OCI-LY7 (cell line): ENCODE measurements around the gene GALNT10. TPM values are rescaled to one million over a fixed set of nuclear protein-coding genes. Genes with fewer than 3 reads are reported as not detected.

Source experiments
- BruUV-seq: library from RNA; stranded (reverse); fragments of 400-500 nt; replicated peaks from 2 replicates; lab custom pipeline; 2021; lab: Mats Ljungman, UMichigan
- CTCF ChIA-PET: fragments of 300-600 bp; sonication (Branson Sonifier 250); formaldehyde crosslinking; loops from one replicate; lab custom pipeline; 2022; ENCODE audit warnings: antibody characterized with exemption; ENCODE audit not compliant: unreplicated experiment; lab: Charles Lee
- POLR2A ChIA-PET: fragments of 300-600 bp; sonication (Branson Sonifier 250); formaldehyde crosslinking; loops from one replicate; lab custom pipeline; 2022; ENCODE audit warnings: antibody characterized with exemption; lab: Charles Lee
- DNase-seq: peaks from one replicate; pipeline ENCODE4 v3.0.0-alpha.2; 2015; ENCODE audit warnings: low spot score
- H2AFZ ChIP-seq: fragments of 200-600 bp; sonication (generic), shearing (Covaris generic); 2 replicates; pipeline ENCODE4 v1.6.1; 2014; ENCODE audit warnings: mild to moderate bottlenecking, antibody characterized with exemption, low read length, moderate library complexity
- H3K27ac ChIP-seq: fragments of 200-600 bp; sonication (generic); 2 replicates; pipeline ENCODE4 v1.5.1; 2014; ENCODE audit warnings: mixed run types, low read depth, mild to moderate bottlenecking, moderate library complexity, low read length, inconsistent platforms; ENCODE audit not compliant: poor library complexity, severe bottlenecking
- H3K36me3 ChIP-seq: fragments of 200-600 bp; sonication (generic); 2 replicates; pipeline ENCODE4 v1.6.1; 2014; ENCODE audit warnings: mild to moderate bottlenecking, antibody characterized with exemption, low read length, moderate library complexity, mixed read lengths; ENCODE audit not compliant: insufficient read depth
- H3K4me1 ChIP-seq: fragments of 200-600 bp; sonication (generic); 2 replicates; pipeline ENCODE4 v1.5.1; 2014; ENCODE audit warnings: mild to moderate bottlenecking, low read length; ENCODE audit not compliant: insufficient read depth, poor library complexity, severe bottlenecking
- H3K4me2 ChIP-seq: fragments of 200-600 bp; sonication (generic); 2 replicates; pipeline ENCODE4 v1.6.1; 2014; ENCODE audit warnings: mild to moderate bottlenecking, low read length
- H3K4me3 ChIP-seq: fragments of 200-600 bp; sonication (generic); 2 replicates; pipeline ENCODE4 v1.5.1; 2014; ENCODE audit warnings: mild to moderate bottlenecking, low read depth, low read length; ENCODE audit not compliant: poor library complexity, severe bottlenecking
- H3K79me2 ChIP-seq: fragments of 200-600 bp; sonication (generic); 2 replicates; pipeline ENCODE4 v1.6.1; 2016; ENCODE audit warnings: low read depth, mild to moderate bottlenecking, low read length, moderate library complexity, mixed read lengths; ENCODE audit not compliant: insufficient read depth
- H3K9me2 ChIP-seq: fragments of 200-600 bp; sonication (generic); 2 replicates; pipeline ENCODE4 v1.6.1; 2016; ENCODE audit warnings: mild to moderate bottlenecking, low read length, mixed read lengths; ENCODE audit not compliant: insufficient read depth
- H3K9me3 ChIP-seq: fragments of 200-600 bp; sonication (generic); 2 replicates; pipeline ENCODE4 v1.6.1; 2014; ENCODE audit warnings: mild to moderate bottlenecking, mixed run types, low read length, mixed read lengths
- H4K20me1 ChIP-seq: fragments of 200-600 bp; sonication (generic); 2 replicates; pipeline ENCODE4 v1.6.1; 2014; ENCODE audit warnings: mild to moderate bottlenecking, antibody characterized with exemption, low read length, moderate library complexity, mixed read lengths; ENCODE audit not compliant: insufficient read depth
- EZH2phosphoT487 ChIP-seq: fragments of 200-600 bp; sonication (generic); IDR thresholded peaks from 2 replicates; pipeline ENCODE4 v1.6.1; 2018; ENCODE audit warnings: low read depth, borderline replicate concordance, mild to moderate bottlenecking, mixed run types, antibody characterized with exemption, low read length, moderate library complexity, mixed read lengths
- intact Hi-C: fragments of 100-400 bp; cut with micrococcal nuclease; formaldehyde crosslinking; loops from one replicate; pipeline ENCODE4 v1.10.0; 2022; ENCODE audit not compliant: unreplicated experiment
- total RNA-seq, 2 experiments: library from RNA; depleted of rRNA in 1 of 2; stranded (reverse); fragments of >200 nt in 1 of 2; shearing (Covaris generic) in 1 of 2; gene quantifications; 2 replicates each; pipeline ENCODE4 v1.2.3, GENCODE V29; 2014 to 2022
- TF ChIP-seq, protein P1 (sequence below): fragments of 200-600 bp; sonication (generic); conservative IDR thresholded peaks from 2 replicates; pipeline ENCODE4 v1.5.1; 2014; ENCODE audit warnings: mild to moderate bottlenecking, antibody characterized with exemption, low read length, moderate library complexity, mixed read lengths

Gene GALNT10
- total RNA-seq, 2 experiments from 2014 or later = 7.3 to 20.6 TPM

- Histone ChIP-seq H3K4me1 (no peaks in the 10 kb centered on the region), H4K20me1 (no peaks in the 10 kb centered on the region), H3K9me3 (no peaks in the 10 kb centered on the region), H3K79me2 (no peaks in the 10 kb centered on the region), H3K36me3 (no peaks in the 10 kb centered on the region), H2AFZ (no peak overlapping the region), H3K9me2 (no peaks in the 10 kb centered on the region), H3K27ac (no peak overlapping the region), H3K4me3 (no peak overlapping the region), H3K4me2 (no peak overlapping the region)
- ChIA-PET POLR2A (interaction anchor here (1.3 kb wide), 1 partner anchor 11 kb away, joined by 6 read pairs; no protein-coding TSS in a partner anchor), CTCF (no interaction called here)
- TF ChIP-seq EZH2phosphoT487 = no peak
- TF ChIP-seq, protein P1, sequence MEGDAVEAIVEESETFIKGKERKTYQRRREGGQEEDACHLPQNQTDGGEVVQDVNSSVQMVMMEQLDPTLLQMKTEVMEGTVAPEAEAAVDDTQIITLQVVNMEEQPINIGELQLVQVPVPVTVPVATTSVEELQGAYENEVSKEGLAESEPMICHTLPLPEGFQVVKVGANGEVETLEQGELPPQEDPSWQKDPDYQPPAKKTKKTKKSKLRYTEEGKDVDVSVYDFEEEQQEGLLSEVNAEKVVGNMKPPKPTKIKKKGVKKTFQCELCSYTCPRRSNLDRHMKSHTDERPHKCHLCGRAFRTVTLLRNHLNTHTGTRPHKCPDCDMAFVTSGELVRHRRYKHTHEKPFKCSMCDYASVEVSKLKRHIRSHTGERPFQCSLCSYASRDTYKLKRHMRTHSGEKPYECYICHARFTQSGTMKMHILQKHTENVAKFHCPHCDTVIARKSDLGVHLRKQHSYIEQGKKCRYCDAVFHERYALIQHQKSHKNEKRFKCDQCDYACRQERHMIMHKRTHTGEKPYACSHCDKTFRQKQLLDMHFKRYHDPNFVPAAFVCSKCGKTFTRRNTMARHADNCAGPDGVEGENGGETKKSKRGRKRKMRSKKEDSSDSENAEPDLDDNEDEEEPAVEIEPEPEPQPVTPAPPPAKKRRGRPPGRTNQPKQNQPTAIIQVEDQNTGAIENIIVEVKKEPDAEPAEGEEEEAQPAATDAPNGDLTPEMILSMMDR = no peak
- DNase-seq = no peak
- intact Hi-C loops = loop anchor here (5.0 kb wide), 1 partner anchor 214 kb away; the partner anchor contains the start of gene GALNT10
- no TSS peak for BruUV-seq
Measured at GRCh38 chr5:154406231-154406630, 215.7 kb downstream of the GALNT10 start.

- no peaks in the 10 kb centered on the region for H3K9me2 ChIP-seq
- TF ChIP-seq, protein P1 = no peak
- TF ChIP-seq EZH2phosphoT487 = no peak
- ChIA-PET CTCF (no interaction called here), POLR2A (interaction anchor here (1.3 kb wide), 1 partner anchor 10 kb away, joined by 6 read pairs; no protein-coding TSS in a partner anchor)
- intact Hi-C loops = loop anchor here (5.0 kb wide), 1 partner anchor 215 kb away; the partner anchor contains the start of gene GALNT10
- H3K4me1 ChIP-seq = no peaks in the 10 kb centered on the region
- H3K4me2 ChIP-seq = no peak overlapping the region
- H3K9me3 ChIP-seq = no peaks in the 10 kb centered on the region
- no TSS peak for BruUV-seq
- H3K36me3 ChIP-seq = no peaks in the 10 kb centered on the region
- H3K4me3 ChIP-seq = no peak overlapping the region
- no peak for DNase-seq
- H3K27ac ChIP-seq = no peak overlapping the region
- no peaks in the 10 kb centered on the region for H4K20me1 ChIP-seq
- no peaks in the 10 kb centered on the region for H3K79me2 ChIP-seq
- no peak overlapping the region for H2AFZ ChIP-seq
Measured at GRCh38 chr5:154406826-154407225, 216.3 kb downstream of the GALNT10 start.

DNA sequence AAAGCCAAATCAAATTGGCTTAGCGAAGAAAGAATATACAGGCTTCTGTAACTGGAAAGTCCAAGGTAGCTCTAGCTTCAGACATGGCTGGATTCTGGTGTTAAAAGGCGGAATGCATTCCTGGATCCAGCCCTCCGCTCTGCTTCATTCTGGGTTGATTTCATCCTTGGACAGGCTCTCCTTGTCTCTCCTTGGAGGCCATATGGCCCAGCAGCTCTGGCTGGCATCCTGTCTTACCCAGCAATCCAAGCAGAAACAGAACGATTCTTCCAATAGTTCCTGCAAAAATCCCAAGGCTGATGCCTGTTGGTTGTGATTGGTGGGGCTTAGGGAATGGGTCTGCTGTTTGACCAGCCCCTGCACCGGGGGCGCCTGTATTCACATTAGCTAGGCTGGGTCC, 218.3 kb downstream of the GALNT10 start:
- no peaks in the 10 kb centered on the region for H3K4me1 ChIP-seq
- H3K4me3 ChIP-seq = no peak overlapping the region
- DNase-seq = no peak
- POLR2A ChIA-PET = interaction anchor here (0.6 to 0.9 kb wide), 3 partner anchors 318 to 449 kb away, joined by 3 to 4 read pairs (median 3); no protein-coding TSS in a partner anchor
- intact Hi-C loops = loop anchor here (5.0 kb wide), 1 partner anchor 217 kb away; the partner anchor contains the start of gene GALNT10
- no peak overlapping the region for H2AFZ ChIP-seq
- TF ChIP-seq EZH2phosphoT487 = no peak
- TF ChIP-seq, protein P1 = no peak
- no peaks in the 10 kb centered on the region for H3K9me3 ChIP-seq
- CTCF ChIA-PET = no interaction called here
- no TSS peak for BruUV-seq
- H3K9me2 ChIP-seq = no peaks in the 10 kb centered on the region
- H3K27ac ChIP-seq = no peak overlapping the region
- no peaks in the 10 kb centered on the region for H3K36me3 ChIP-seq
- no peak overlapping the region for H3K4me2 ChIP-seq
- no peaks in the 10 kb centered on the region for H4K20me1 ChIP-seq
- no peaks in the 10 kb centered on the region for H3K79me2 ChIP-seq
